GM23248 (cell line): ENCODE data around the gene DNAI2. TPM values are rescaled to one million over a fixed set of nuclear protein-coding genes. Genes with fewer than 3 reads are reported as not detected.
A peak's percentile ranks its signal among the peaks of the same experiment; 100 is the strongest.

Experiments
- DNase-seq: peaks from one replicate; pipeline ENCODE4 v3.0.0-alpha.2; 2015
- H2AFZ ChIP-seq: fragments of 200-600 bp; sonication (generic); 2 replicates; pipeline ENCODE4 v1.6.1; 2016; ENCODE audit warnings: antibody characterized with exemption
- H3F3A ChIP-seq: fragments of 200-600 bp; sonication (generic); 2 replicates; pipeline ENCODE4 v1.6.1; 2016; ENCODE audit warnings: mild to moderate bottlenecking, antibody characterized with exemption, mixed run types; ENCODE audit not compliant: insufficient read depth
- H3K27ac ChIP-seq: fragments of 200-600 bp; sonication (generic); 2 replicates; pipeline ENCODE4 v1.5.1; 2016; ENCODE audit warnings: mild to moderate bottlenecking
- H3K27me3 ChIP-seq: fragments of 200-600 bp; sonication (generic); replicated peaks from 2 replicates; pipeline ENCODE4 v1.6.1; 2016; ENCODE audit warnings: mild to moderate bottlenecking; ENCODE audit not compliant: insufficient read depth
- H3K36me3 ChIP-seq: fragments of 200-600 bp; sonication (generic); 2 replicates; pipeline ENCODE4 v1.6.1; 2016; ENCODE audit warnings: low read depth, mild to moderate bottlenecking
- H3K4me1 ChIP-seq: fragments of 200-600 bp; sonication (generic); 2 replicates; pipeline ENCODE4 v1.6.1; 2016; ENCODE audit warnings: mild to moderate bottlenecking; ENCODE audit not compliant: insufficient read depth
- H3K4me2 ChIP-seq: fragments of 200-600 bp; sonication (generic); one replicate; pipeline ENCODE4 v1.6.1; 2016; ENCODE audit warnings: mild to moderate bottlenecking; ENCODE audit not compliant: unreplicated experiment
- H3K4me3 ChIP-seq: fragments of 200-600 bp; sonication (generic); 2 replicates; pipeline ENCODE4 v1.5.1; 2016; ENCODE audit warnings: mild to moderate bottlenecking
- H3K79me2 ChIP-seq: fragments of 200-600 bp; sonication (generic); 2 replicates; pipeline ENCODE4 v1.6.1; 2016; ENCODE audit warnings: mild to moderate bottlenecking; ENCODE audit not compliant: insufficient read depth
- H3K9ac ChIP-seq: fragments of 200-600 bp; sonication (generic); 2 replicates; pipeline ENCODE4 v1.6.1; 2016; ENCODE audit warnings: mild to moderate bottlenecking
- H3K9me2 ChIP-seq: fragments of 200-600 bp; sonication (generic); 2 replicates; pipeline ENCODE4 v1.6.1; 2016; ENCODE audit warnings: mixed run types, mild to moderate bottlenecking, moderate library complexity; ENCODE audit not compliant: insufficient read depth
- H3K9me3 ChIP-seq: fragments of 200-600 bp; sonication (generic); one replicate; pipeline ENCODE4 v1.6.1; 2017; ENCODE audit warnings: low read depth
- H4K20me1 ChIP-seq: fragments of 200-600 bp; sonication (generic); 2 replicates; pipeline ENCODE4 v1.6.0; 2016; ENCODE audit not compliant: insufficient read depth
- EZH2 ChIP-seq: fragments of 200-600 bp; sonication (generic); IDR thresholded peaks from 2 replicates; pipeline ENCODE4 v1.6.1; 2018; ENCODE audit warnings: antibody characterized with exemption, mild to moderate bottlenecking; ENCODE audit not compliant: insufficient read depth, poor library complexity, severe bottlenecking
- EZH2phosphoT487 ChIP-seq: fragments of 200-600 bp; sonication (generic); IDR thresholded peaks from 2 replicates; pipeline ENCODE4 v1.6.1; 2018; ENCODE audit warnings: antibody characterized with exemption, moderate library complexity, mild to moderate bottlenecking, low read depth; ENCODE audit not compliant: insufficient read depth
- WGBS, 2 experiments: methylation state at CpG; one replicate each; pipeline ENCODE4 v1.1.6; 2015 to 2017; ENCODE audit warnings: low lambda C conversion rate in 2 of 2, low coverage in 1 of 2; ENCODE audit errors: missing lambda C conversion rate in 2 of 2; 5-methylcytosine and 5-hydroxymethylcytosine counted together
- in situ Hi-C: fragments of 300-500 bp; cut with MboI; formaldehyde crosslinking; loops from 2 replicates; pipeline ENCODE4 v1.15.0; 2020
- polyA plus RNA-seq: library from polyadenylated mRNA; unstranded; fragments of >200 nt; fragmentation: Nextera tagmentation; extraction: Ambion mirVana; gene quantifications from 2 replicates; pipeline ENCODE4 v1.2.1, GENCODE V29; 2016
- total RNA-seq: library from RNA; depleted of rRNA; stranded (reverse); fragments of >200 nt; shearing (Covaris generic); gene quantifications from 2 replicates; pipeline ENCODE4 v1.2.3, GENCODE V29; 2014

The DNAI2 gene
- total and polyA plus RNA-seq, 2 experiments from 2014 or later: not detected

DNA sequence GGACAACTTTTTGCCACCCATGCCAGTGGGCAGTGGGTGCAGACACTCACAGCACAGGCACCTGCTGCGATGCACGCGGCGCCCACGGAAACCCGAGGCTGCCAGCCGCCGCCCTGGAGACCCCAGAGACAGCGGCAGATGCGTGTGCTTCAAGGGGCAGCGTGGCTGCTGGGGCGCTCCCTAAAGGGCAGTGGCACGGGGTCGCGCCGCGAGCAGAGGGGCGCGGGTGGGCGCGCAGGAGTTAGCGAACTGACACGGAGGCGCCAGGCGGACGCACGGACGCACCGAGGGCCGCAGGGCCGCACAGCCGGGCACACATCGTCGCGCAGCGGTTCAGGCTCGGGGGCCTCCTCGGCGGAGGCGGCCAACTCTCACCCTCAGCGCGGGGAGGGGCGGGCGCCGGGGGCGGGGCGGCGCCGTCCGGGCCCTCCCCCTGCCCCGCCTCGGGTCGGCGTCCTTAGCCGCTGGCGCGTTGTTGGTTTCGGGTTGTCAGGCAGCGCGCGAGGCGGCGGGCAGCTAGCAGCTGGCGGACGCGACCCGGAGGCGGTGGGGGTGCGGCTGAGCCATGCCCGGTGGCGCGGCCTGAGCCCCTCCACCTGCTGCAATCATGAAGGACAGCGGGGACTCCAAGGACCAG, 51.8 kb downstream of the DNAI2 start, which contains the start of gene KIF19:
KIF19 (plus strand) TSS at position 484 of the 637 bp plus-strand sequence; CDS start at position 608, 124 bp downstream.
- Histone ChIP-seq H3K4me2 (peak within 1 kb of the TSS; percentile 28), H3K9me2 (no peaks in the 10 kb centered on the region), H2AFZ (no peak within 1 kb of the TSS), H3K9ac (no peak within 1 kb of the TSS), H3K27me3 (peaks cover 19% of the 10 kb centered on the region), H3K36me3 (no peaks in the 10 kb centered on the region), H4K20me1 (no peaks in the 10 kb centered on the region), H3K4me3 (no peak within 1 kb of the TSS), H3K9me3 (no peaks in the 10 kb centered on the region), H3K79me2 (no peaks in the 10 kb centered on the region), H3K4me1 (no peaks in the 10 kb centered on the region), H3F3A (no peaks in the 10 kb centered on the region), H3K27ac (no peak within 1 kb of the TSS)
- TF ChIP-seq EZH2: no peak
- 0 out of 2 replicates have a peak, but pooled peaks have one; percentile 26 for TF ChIP-seq EZH2phosphoT487
- in situ Hi-C loops: no loop called here
- peak; percentile 35 for DNase-seq
- WGBS, 2 experiments: 6 to 7% methylated on average over 40 to 62 of the region's 73 CpGs

DNA sequence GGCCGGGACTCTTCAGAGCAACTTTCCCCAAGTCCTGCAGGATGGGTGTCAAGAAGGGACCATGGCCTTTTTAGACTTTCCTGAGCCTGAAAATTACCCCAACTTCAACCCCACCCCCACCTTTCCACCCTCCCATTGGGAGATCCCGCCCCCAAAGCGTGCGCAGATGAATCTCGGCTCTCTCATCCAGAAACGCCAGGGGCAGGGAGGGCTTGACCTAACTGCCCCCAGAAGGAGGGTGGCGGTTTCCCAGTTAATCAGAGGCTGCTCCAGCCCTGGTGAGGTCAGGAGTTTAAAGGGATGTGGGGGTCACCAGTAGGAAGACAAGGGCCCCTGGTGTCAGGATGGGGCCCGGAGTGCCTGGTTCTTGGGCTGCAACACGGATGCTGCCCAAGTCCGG, 52.5 kb downstream of the DNAI2 start:
- H3K27me3 ChIP-seq: peaks cover 23% of the 10 kb centered on the region
- H3F3A ChIP-seq: no peaks in the 10 kb centered on the region
- no peaks in the 10 kb centered on the region for H3K9me2 ChIP-seq
- H3K9me3 ChIP-seq: no peaks in the 10 kb centered on the region
- H3K27ac ChIP-seq: no peak overlapping the region
- DNase-seq: no peak
- no peaks in the 10 kb centered on the region for H3K4me1 ChIP-seq
- H3K4me3 ChIP-seq: no peak overlapping the region
- in situ Hi-C loops: no loop called here
- WGBS, 2 experiments: 31% methylated on average over 10 of the region's 10 CpGs
- H2AFZ ChIP-seq: no peak overlapping the region
- H3K4me2 ChIP-seq: peak overlapping the region; percentile 28
- no peaks in the 10 kb centered on the region for H4K20me1 ChIP-seq
- H3K36me3 ChIP-seq: no peaks in the 10 kb centered on the region
- TF ChIP-seq EZH2: no peak
- no peak for TF ChIP-seq EZH2phosphoT487
- no peak overlapping the region for H3K9ac ChIP-seq
- H3K79me2 ChIP-seq: no peaks in the 10 kb centered on the region

DNA sequence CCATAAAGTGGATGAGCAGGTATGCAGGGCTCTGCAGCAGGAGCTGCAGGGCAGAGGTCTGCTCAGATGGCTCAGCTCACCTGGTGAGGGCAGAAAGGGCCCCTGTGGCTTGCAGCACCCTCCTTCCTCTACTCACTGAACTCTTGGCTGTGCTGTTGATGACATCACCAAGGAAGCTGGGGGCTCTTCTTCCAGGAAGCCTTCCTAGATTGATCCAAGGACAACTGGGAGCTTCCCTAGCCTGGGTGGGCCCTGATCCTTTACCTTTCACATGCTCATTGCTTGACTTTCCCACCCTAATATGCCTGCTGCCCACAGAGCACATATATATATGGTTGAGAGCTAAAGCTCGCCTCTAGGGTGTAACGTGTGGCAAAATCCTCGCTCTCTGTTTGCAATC, 54.5 kb downstream of the DNAI2 start:
- H3K27ac ChIP-seq: no peak overlapping the region
- H3K9ac ChIP-seq: no peak overlapping the region
- WGBS, 2 experiments: 80 to 84% methylated on average over 3 of the region's 3 CpGs
- H3K27me3 ChIP-seq: peaks cover 25% of the 10 kb centered on the region
- no peaks in the 10 kb centered on the region for H3F3A ChIP-seq
- H3K4me1 ChIP-seq: no peaks in the 10 kb centered on the region
- no peaks in the 10 kb centered on the region for H3K9me3 ChIP-seq
- no peaks in the 10 kb centered on the region for H4K20me1 ChIP-seq
- H3K79me2 ChIP-seq: no peaks in the 10 kb centered on the region
- no peak for TF ChIP-seq EZH2phosphoT487
- no peak for TF ChIP-seq EZH2
- H3K9me2 ChIP-seq: no peaks in the 10 kb centered on the region
- no peaks in the 10 kb centered on the region for H3K36me3 ChIP-seq
- no peak overlapping the region for H2AFZ ChIP-seq
- H3K4me3 ChIP-seq: no peak overlapping the region
- H3K4me2 ChIP-seq: no peak overlapping the region
- DNase-seq: no peak
- in situ Hi-C loops: no loop called here

DNA sequence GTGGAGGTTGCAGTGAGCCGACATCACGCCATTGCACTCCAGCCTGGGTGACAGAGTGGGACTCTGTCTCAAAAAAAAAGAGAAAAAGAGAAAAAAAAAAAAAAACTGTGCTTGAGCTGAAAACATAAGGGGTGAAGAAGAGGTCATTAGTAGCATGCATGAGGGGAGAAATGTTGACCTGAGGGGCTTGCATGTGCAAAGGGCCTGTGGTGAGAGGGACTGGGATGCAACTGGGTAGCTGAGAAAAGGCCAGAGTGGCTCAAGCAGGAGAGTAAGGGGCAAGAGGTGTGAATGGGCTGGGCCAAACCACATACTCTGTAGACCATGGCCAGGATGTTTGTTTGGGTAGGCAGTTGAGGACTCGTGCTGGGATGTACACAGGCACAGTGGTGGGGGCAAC, 55.3 kb downstream of the DNAI2 start:
- Histone ChIP-seq H3K4me1 (no peaks in the 10 kb centered on the region), H2AFZ (no peak overlapping the region), H3K4me3 (no peak overlapping the region), H3K79me2 (no peaks in the 10 kb centered on the region), H3K36me3 (no peaks in the 10 kb centered on the region), H4K20me1 (no peaks in the 10 kb centered on the region), H3K27ac (no peak overlapping the region), H3K9me2 (no peaks in the 10 kb centered on the region), H3K9me3 (no peaks in the 10 kb centered on the region), H3K4me2 (no peak overlapping the region), H3F3A (no peaks in the 10 kb centered on the region), H3K27me3 (peaks cover 25% of the 10 kb centered on the region), H3K9ac (no peak overlapping the region)
- DNase-seq: no peak
- no peak for TF ChIP-seq EZH2
- TF ChIP-seq EZH2phosphoT487: no peak
- WGBS, 2 experiments: 63 to 68% methylated on average over 3 of the region's 3 CpGs
- in situ Hi-C loops: no loop called here
